Measurements from ENCODE around the gene ETS2.
A peak's percentile ranks its signal among the peaks of the same experiment; 100 is the strongest.

ETS2 gene

DNA sequence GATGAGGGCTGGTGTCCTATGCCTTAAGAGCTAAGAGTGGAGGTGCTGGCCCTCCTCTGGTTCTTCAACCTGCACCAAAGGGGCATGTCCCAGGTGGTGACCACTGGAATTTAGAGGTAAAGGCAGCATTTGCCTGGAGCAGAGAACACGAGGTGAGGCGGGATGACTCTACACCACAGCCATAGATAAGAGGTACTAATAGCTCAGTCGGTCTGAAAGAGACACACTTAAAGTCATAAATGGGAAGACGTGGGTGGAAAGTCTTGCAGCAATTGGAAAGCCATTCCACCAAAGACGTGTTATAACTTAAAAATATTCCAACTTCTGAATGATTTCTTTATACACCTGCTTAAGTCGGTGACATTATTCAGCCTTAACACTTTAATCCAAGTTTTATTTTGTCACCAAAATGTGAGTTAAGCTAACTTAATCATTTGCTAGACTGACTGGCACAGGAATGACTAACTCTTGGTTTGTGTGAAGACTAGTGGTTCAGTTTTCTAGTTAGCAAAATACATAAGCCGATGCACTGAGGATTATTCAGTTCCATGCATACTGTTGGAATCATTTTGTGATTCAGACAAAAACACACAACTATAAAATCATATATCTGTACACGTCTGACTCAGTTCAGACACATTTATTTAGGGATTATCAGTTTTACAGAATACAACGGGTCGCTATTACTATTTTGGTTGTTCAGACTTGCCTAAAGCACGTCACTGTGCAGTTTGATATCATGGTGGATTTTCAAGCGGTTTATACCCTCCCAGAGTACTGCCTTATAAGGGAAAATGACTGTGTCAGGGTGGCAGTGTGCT is 4.6 kb upstream of the ETS2 start:
- DNase-seq: no peak

DNA sequence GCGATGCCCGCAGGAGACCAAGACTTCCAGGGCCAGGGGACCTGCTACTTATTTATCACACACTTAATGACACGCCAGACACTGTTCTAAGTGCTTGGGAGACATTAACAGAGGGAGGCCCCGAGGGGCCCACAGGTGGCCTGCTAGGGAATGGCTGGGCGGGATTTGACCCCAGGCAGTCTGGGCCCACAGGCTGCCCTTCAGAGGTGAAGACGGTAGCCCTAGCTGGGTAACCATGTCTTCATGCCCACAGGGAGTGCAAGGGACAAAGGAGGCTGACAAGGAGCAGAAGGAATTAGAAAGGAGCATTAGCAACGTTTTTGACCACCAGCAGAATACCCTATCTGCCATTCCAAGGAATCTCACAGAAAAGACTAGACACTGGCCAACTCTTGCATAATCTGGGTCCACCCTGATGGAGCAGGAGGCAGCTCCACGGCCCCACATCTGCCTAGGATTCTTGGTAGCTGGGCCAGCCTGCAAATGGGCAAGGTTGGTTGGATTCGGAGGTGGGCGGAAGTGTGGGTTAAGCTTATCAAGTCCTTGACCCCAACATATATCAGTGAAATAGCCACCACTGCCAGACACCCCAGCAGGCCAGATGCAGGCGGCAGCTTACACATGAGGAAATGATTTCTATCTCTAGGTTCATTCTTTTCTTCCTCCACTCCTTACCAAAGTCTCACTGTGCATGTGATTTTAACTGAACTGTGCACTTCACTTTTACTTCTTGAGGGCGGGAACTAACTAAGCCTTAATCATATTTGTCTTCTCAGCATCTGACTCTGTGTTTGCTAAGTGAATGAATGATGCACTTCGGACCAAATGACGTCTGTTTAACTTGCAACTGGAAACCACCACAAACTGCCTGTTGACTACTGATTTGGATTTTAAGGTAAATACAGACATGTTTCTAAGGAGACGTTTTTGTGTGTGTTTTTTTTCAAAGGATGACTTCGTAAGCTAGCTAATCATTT is 3.4 kb upstream of the ETS2 start:
- no peak for DNase-seq

DNA sequence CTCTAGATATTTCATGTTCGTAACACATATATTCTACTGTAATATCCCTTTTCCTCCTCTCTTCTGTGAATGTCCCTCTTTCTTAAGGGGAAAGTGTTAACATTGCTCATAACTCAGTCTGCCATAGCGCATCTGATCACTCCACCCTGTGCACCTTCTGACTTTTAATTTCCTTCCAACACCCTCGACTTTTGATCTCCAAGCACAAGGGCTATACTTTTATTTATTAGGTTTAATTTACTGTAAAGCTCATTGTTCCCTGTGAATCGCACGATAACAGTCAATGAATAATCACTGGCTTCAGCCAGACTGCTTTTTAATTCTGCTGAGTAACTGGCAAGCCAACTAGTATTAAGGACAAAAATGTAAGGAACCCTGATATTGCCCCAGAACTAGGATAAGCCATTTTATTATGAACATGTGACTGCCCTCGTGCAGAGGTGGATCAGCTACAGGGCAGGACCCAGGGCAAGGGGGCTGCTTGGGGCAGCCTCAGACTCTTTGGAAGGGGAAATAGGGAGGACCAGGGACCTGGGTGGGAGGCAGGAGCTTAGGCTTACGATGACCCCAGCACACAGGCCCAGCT is 2.6 kb upstream of the ETS2 start:
- DNase-seq: no peak

DNA sequence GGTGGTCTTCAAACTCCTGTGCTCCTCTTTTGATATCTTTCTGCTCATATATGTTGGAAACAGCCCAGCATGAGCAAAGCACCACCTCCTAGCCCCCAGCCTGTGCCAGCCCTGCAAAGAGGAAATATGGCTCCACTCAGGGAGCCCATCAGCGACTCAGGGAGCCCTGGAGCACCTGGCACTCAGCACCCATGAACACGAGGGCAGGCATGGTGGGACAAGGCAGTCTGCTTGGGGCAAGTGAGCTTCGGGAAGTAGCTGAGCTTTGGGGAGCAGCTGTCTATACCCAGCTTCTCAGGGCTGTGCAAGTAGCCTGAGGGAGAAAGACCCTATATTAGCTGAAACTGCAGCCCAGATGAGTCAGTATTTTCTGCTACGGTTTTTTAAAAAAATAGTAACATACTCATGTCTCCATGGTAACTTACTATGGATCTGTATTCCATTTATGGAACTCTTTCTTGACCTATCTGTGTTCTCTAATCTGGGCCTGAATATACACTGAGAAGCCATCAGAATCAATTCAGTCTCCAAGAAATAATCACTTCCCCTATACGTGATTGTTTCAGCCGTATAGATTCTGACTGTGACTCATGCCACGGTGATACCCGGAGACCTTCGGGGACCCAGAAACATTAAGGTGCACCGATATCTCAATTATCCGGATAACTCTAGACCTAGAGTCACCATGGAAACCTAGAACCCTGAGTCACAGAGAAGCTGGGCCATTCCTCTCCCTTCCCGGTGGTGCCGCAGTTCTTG is 1.5 kb upstream of the ETS2 start:
- peak in 3 of 56 donors; percentile 19 to 40 (median 28) for DNase-seq

DNA sequence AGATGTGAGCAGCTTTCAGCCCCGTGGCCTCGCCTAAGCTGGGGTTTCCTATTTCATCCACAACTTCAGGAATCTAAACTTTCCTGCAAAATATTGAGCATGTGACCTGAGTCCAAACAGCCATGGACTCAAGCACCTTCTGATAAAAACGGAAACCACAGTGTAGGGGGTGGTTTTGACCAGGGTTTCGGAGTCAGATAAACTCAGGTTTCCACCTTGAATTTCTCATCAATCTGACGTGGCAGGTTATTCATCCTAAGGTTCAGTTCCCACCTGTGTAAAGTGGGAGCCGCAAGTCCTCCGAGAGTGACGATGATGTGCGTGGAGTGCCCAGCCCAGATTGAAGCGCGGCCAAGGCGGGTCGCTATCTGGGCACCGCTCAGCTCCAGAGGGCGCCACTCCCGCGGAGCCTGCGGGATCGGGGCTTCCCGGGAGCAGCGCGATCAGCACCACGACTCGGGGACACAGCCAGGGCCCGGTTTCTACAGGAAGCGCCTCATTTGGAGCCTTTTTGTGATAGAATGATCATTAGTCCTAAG is 871 bp upstream of the ETS2 start:
- peak in 37 of 56 donors; percentile 16 to 70 (median 46) for DNase-seq

DNA sequence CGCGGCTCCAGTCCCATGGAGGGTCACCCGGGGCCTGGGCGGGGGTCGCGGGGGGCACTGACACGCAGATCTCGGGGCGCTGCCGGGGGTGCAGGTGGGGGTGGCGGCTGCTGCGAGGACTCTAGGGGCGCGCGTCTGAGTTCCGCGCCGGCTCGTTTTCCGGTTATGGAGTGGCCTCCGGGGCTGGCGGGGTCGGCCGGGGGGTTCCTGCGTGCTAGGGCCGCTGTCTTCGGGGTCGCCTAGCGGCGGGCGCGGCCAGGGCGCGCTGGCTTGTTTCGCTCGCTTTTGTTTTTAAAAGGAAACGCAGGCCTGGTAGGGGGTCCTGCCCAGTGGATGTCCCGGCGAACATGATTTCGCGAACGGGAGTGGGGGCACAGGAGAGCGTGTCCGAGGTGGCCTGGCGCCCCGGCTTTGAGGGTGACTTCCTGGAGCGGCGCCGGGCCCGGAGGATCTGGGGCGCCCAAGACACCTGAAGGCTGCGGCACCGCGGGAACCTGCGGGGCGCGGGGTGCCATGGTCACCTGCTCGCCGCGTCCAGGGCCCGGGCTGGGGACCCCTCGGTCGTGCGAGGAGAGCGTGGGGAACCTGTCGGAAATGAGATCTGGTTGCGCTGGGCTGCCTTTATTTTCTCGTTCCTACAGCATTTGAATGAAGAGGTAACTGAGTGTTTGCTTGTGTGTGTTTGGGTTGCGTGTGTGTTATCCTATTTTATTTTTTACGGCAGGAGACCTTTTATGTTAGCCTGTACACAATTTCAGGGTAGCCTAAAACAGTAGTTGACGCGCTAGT is 618 bp downstream of the ETS2 start:
- peak in 2 of 56 donors; percentile 40 to 47 for DNase-seq

DNA sequence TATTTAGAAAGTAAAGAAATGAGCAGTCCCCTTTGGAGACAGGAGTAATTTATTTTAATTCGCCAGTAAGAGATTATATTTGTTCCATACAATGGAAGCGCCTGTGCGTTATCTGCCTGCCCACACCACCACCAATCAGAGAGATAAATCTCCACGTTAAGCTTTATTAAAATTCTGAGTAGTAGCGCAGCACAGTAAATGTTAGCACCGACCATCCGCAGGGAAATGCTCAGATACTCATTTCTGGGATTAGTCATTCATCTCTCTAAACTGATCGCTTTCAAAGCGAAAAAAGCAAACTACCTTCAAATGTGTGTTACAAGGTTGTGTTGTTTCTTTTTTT is 1.2 kb downstream of the ETS2 start:
- DNase-seq: no peak

DNA sequence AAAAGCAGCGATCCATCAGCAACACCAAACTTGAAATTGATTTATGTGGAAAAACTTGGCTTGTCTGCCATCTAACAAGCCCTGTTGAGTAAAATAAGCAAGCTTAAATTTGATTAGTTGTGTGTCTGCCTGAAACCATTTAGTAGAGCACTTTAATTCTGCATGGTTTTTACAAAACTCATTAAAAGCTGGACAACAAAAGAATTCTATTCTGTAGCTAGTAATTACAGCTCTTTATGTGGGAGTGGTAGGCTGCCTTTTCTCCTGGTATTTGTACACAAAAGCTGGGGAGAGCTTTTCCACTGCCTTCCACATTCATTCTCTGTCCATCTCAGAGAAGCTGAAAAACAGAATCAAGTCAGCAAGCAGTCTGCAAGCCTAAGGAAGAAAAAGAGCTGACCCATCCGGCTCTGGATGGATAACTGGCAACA is 1.7 kb downstream of the ETS2 start:
- DNase-seq: no peak

DNA sequence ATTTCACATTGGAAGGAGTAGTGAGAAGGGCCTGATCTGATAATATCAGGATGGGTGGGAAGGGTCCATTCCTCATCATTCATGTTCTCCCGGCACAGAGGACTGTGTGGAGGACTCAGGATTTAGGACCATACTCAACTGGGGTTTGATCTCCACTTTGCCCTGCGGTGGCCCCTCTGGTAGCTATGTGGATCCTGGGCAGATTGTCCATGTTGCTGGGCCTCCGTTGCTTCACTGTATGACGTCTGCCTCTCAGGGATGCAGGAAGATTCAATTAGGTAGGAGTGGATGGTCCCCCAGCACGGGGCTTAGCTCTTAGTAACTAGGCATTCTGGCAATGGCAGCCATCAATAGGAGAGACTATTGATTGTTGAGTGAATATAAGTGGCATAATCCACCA is 2.3 kb downstream of the ETS2 start:
- no peak for DNase-seq

DNA sequence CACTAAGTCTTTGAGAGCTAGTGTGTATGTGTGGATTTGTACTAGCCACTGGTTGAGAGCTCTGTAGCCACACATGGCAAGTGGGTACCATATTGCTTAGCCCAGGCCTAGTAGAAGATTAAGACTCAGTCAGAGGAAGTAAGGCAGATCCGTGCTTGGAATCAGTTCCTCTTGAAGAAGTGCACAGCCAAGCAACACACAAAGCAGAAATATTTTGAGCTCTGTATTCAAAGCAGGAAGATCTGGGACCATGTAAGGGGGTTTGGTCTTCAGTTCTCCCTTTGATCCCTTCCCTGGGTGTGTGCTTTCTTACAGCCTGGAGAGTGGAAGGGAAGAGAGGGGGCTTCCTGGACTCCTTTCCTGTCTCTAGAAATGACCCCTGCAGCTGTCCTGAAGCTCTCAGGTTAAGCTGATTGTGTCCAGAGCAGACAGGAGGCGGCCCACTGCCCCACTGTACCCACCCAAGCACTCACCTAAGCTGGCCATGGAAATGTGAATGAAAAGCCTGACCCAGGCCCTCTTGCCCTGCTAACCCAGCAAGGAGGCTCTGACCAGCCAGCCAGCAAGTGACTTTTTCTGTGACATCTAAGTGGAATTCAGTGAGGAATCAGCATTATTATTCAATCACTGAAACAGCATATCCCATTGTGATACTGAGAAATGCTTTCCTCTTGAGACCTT is 3.6 kb downstream of the ETS2 start:
- peak in 1 of 56 donors; percentile 42 for DNase-seq

DNA sequence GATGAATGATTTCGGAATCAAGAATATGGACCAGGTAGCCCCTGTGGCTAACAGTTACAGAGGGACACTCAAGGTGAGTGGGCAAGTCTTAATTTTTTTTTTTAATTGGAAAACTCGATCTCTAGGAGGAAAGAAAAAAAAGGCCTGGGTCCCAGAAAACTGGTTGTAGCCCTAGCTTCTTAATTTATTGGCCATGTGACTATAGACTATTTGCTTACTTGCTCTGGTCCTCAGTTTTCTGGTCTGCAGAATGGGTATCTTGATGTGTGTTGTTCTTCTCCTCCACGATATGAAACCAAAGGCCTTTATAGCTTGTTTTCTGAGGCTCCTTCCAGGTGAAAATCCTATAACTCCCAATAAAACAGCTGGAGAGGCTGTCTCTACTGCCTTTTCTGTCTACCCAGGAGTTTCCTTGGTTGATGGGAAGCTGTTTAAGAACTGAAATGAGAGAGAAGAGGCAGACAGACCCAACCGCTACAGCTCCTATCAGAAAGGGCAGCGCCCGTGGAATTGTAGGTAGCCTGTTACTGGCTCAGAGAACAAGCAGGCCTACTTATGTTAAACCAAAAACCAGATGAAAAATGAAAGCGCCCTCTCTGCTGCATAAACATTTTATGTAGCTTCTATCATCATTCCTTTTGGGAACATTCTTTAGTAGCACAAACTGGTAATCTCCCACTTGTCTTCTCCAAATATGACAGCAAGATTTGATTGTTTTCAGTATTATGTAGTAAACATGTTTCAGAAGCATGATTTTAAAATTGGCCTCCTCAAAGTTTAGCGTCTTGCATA is 4.5 kb downstream of the ETS2 start:
- DNase-seq: no peak

DNA sequence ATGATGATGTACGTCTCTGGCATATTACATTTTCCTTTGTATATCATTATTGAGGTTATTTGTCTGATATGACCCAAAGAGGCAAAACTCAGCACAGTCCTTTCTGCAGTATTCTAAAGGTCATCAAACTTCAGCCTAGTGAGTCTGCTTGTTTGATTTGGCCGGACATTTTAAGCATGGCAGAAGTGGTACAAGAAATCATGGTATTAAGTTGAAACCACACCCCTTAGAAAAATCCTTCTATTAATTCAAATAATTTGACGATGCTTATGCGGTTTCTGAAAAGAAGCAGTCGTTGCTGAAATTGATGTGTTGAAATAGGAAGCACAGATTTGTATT is 5.1 kb downstream of the ETS2 start:
- DNase-seq: no peak

DNA sequence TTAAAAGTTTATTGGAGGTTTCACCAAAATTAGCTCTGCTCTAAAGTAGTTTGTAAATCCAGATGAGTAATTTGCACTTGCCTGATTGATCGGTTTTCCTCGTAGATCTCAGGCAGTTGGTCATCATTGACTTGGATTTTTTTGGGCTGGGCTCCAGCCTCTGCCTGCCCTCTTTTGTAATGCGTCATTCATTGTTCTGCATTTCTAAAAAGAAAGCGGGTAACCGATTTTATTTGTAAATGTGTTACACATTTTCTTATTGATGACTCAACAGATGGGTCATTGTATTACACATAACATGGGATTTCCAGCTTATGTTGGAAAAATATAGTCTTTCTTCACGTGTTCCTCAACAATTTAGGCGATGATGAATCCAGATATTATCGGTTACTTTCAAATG is 5.5 kb downstream of the ETS2 start:
- no peak for DNase-seq

DNA sequence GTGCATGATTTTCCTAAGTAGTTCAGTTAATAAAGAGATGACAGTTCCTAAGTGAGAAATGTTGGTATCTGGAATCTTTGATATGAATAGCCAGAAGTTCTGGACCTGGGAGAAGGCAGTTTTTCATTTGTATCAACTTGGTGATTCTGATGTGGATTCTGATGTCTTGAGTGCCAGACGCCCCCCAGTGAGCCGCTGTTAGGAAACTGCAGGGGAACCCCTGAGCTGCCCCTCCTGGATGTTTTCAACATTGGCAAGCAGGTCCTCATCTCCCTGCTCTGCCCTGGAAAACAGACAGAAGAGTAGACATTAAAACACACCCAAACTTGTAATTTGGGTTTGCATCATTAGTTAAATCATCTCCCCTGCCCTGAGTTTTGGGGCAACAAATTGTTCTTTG is 7.4 kb downstream of the ETS2 start:
- no peak for DNase-seq

DNA sequence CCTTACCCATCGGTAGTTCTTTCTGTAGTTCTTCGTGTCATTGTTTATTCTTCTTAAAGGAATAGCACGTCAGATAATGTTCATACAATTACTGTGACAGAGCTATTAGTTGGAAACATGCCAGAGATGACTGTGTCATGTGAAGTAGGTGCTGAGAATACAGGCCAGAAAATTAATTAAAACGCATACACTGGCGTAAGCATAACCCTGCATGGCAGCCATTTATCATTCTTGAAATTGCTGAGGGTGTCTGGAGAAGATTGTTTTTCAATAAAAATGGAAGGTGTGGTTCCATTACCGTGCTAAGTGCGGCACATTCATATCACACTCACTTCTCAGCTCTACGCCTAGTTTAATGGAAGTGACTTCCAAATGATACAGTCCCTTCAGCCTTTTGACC is 7.8 kb downstream of the ETS2 start:
- DNase-seq: no peak

DNA sequence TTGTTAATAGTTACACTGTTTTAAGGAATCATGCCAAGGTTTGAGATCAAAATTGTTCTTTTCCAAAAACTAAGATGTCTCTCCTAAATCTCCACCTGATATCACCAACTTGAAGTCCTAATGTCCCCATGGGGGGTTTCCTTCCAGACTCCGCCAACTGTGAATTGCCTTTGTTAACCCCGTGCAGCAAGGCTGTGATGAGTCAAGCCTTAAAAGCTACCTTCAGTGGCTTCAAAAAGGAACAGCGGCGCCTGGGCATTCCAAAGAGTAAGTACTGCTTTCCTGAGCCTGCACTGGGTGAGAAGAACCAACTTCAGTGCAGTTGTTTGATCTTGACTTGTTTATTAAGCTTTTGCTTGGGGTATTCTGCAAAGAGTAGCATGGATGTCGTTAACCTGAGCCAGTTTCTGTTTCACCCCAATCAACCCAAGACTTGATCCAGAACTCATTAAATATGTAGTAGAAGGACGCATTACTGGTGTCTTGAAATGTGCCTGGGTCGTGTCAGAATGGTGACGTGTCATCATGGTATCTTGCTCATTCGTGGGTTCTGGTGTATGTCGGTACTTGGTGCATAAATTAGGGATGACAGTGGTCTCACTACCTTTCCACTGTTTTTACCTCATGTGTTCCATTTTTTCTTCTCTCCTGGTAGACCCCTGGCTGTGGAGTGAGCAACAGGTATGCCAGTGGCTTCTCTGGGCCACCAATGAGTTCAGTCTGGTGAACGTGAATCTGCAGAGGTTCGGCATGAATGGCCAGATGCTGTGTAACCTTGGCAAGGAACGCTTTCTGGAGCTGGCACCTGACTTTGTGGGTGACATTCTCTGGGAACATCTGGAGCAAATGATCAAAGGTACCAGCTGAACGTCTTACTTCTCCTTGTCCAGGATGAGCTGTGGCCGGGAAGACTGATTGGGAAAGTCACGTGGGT is 8.7 kb downstream of the ETS2 start:
- no peak for DNase-seq

DNA sequence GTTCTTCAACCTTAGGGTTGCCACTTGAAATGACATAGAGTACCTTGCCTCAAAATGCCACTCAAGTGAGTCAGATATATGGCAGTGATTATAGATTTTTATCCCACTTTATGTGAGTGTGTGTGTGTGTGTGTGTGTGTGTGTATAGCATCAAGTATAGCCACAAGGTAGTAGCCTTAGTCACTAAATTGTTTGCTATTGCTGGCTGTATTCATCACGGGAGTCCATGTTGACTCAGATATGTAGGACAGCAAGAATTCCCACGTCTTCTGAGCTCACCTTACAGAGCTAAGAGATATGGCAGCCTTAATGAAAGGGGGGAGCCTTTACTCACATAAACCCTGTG is 9.3 kb downstream of the ETS2 start:
- DNase-seq: no peak
